B cell (primary cell): Measurements from ENCODE around the gene DHDH.

Experiments
- CTCF ChIP-seq: fragments of 200-600 bp; IDR thresholded peaks from one replicate; pipeline ENCODE4 v1.8.0; 2022; ENCODE audit warnings: antibody characterized with exemption, mild to moderate bottlenecking
- EZH2 ChIP-seq: IDR thresholded peaks from 2 replicates; pipeline ENCODE4 v1.6.1; 2012; ENCODE audit warnings: borderline replicate concordance, low read depth, mild to moderate bottlenecking, moderate library complexity, low read length; ENCODE audit not compliant: insufficient read depth, poor library complexity, severe bottlenecking

GRCh38 chr19:48950159-48950558 is 16.7 kb downstream of the DHDH start:
- TF ChIP-seq CTCF (no peak), EZH2 (no peak)
